HEK293 (cell line): ENCODE measurements around the gene DCP1B.

Experiments
- BCL11B ChIP-seq: fragments of 450-650 bp; formaldehyde crosslinking; IDR thresholded peaks from 2 replicates; pipeline ENCODE4 v1.5.1; 2016; ENCODE audit warnings: low read depth, missing biosample characterization, missing genetic modification characterization
- GLI2 ChIP-seq: fragments of 450-650 bp; formaldehyde crosslinking; IDR thresholded peaks from 2 replicates; pipeline ENCODE4; 2017; ENCODE audit warnings: missing biosample characterization, missing genetic modification characterization, low read depth, borderline replicate concordance
- GLIS1 ChIP-seq: fragments of 450-650 bp; formaldehyde crosslinking; IDR thresholded peaks from 2 replicates; pipeline ENCODE4 v1.5.1; 2016; ENCODE audit warnings: missing biosample characterization, missing genetic modification characterization
- HOXC10 ChIP-seq: sonication (generic); formaldehyde crosslinking; IDR thresholded peaks from 2 replicates; pipeline ENCODE4 v1.8.1; 2023; ENCODE audit warnings: mild to moderate bottlenecking, missing genetic modification reagents
- KLF8 ChIP-seq: fragments of 450-650 bp; formaldehyde crosslinking; IDR thresholded peaks from 2 replicates; pipeline ENCODE4 v1.5.1; 2016; ENCODE audit warnings: missing biosample characterization, missing genetic modification characterization
- MEIS1 ChIP-seq: sonication (generic); formaldehyde crosslinking; IDR thresholded peaks from 2 replicates; pipeline ENCODE4 v1.8.1; 2022; ENCODE audit warnings: missing genetic modification reagents, mild to moderate bottlenecking, borderline replicate concordance
- MYNN ChIP-seq: fragments of 450-650 bp; formaldehyde crosslinking; IDR thresholded peaks from 2 replicates; pipeline ENCODE4 v1.5.1; 2016; ENCODE audit warnings: missing biosample characterization, missing genetic modification characterization, borderline replicate concordance
- RBAK ChIP-seq: fragments of 450-650 bp; formaldehyde crosslinking; IDR thresholded peaks from 2 replicates; pipeline ENCODE4 v1.5.1; 2016; ENCODE audit warnings: missing biosample characterization, missing genetic modification characterization
- REPIN1 ChIP-seq: fragments of 450-650 bp; formaldehyde crosslinking; IDR thresholded peaks from 2 replicates; pipeline ENCODE4 v1.5.1; 2017; ENCODE audit warnings: missing biosample characterization, missing genetic modification characterization, low read depth
- TCF7L2 ChIP-seq: IDR thresholded peaks from 2 replicates; pipeline ENCODE4 v1.6.1; 2011; ENCODE audit warnings: low read depth, mild to moderate bottlenecking, inconsistent platforms, low read length, moderate library complexity, borderline replicate concordance
- ZBTB1 ChIP-seq: fragments of 450-650 bp; formaldehyde crosslinking; IDR thresholded peaks from 2 replicates; pipeline ENCODE4 v1.5.1; 2016; ENCODE audit warnings: missing biosample characterization, missing genetic modification characterization
- ZFP3 ChIP-seq: fragments of 450-650 bp; formaldehyde crosslinking; IDR thresholded peaks from 2 replicates; pipeline ENCODE4 v1.5.1; 2016; ENCODE audit warnings: low read depth, missing biosample characterization, missing genetic modification characterization
- ZNF112 ChIP-seq: fragments of 450-650 bp; formaldehyde crosslinking; IDR thresholded peaks from 2 replicates; pipeline ENCODE4 v1.5.0; 2017; ENCODE audit warnings: missing biosample characterization, missing genetic modification characterization
- ZNF133 ChIP-seq: fragments of 450-650 bp; formaldehyde crosslinking; IDR thresholded peaks from 2 replicates; pipeline ENCODE4 v1.5.1; 2016; ENCODE audit warnings: missing biosample characterization, missing genetic modification characterization
- ZNF157 ChIP-seq: fragments of 450-650 bp; formaldehyde crosslinking; IDR thresholded peaks from 2 replicates; pipeline ENCODE4 v1.5.1; 2016; ENCODE audit warnings: missing biosample characterization, missing genetic modification characterization
- ZNF169 ChIP-seq: fragments of 450-650 bp; formaldehyde crosslinking; IDR thresholded peaks from 2 replicates; pipeline ENCODE4 v1.5.1; 2016; ENCODE audit warnings: missing biosample characterization, missing genetic modification characterization
- ZNF211 ChIP-seq: fragments of 450-650 bp; formaldehyde crosslinking; IDR thresholded peaks from 2 replicates; pipeline ENCODE4 v1.5.1; 2016; ENCODE audit warnings: low read depth, missing biosample characterization, missing genetic modification characterization
- ZNF341 ChIP-seq: fragments of 450-650 bp; formaldehyde crosslinking; IDR thresholded peaks from 2 replicates; pipeline ENCODE4; 2016; ENCODE audit warnings: low read depth, missing biosample characterization, missing genetic modification characterization
- ZNF354C ChIP-seq: fragments of 450-650 bp; formaldehyde crosslinking; IDR thresholded peaks from 2 replicates; pipeline ENCODE4 v1.5.1; 2016; ENCODE audit warnings: missing biosample characterization, missing genetic modification characterization, low read depth, borderline replicate concordance
- ZNF366 ChIP-seq: fragments of 450-650 bp; formaldehyde crosslinking; conservative IDR thresholded peaks from 2 replicates; pipeline ENCODE4 v1.5.1; 2016; ENCODE audit warnings: missing biosample characterization, missing genetic modification characterization
- ZNF404 ChIP-seq: fragments of 450-650 bp; formaldehyde crosslinking; IDR thresholded peaks from 2 replicates; pipeline ENCODE4 v1.5.1; 2017; ENCODE audit warnings: missing biosample characterization, missing genetic modification characterization
- ZNF521 ChIP-seq: fragments of 450-650 bp; formaldehyde crosslinking; IDR thresholded peaks from 2 replicates; pipeline ENCODE4 v1.5.1; 2017; ENCODE audit warnings: missing biosample characterization, mild to moderate bottlenecking, missing genetic modification characterization
- ZNF529 ChIP-seq: fragments of 450-650 bp; formaldehyde crosslinking; IDR thresholded peaks from 2 replicates; pipeline ENCODE4 v1.5.1; 2017; ENCODE audit warnings: missing genetic modification characterization, missing biosample characterization; ENCODE audit not compliant: insufficient replicate concordance
- ZNF548 ChIP-seq: fragments of 450-650 bp; formaldehyde crosslinking; IDR thresholded peaks from 2 replicates; pipeline ENCODE4 v1.5.1; 2016; ENCODE audit warnings: missing biosample characterization, missing genetic modification characterization
- ZNF585B ChIP-seq: fragments of 450-650 bp; formaldehyde crosslinking; IDR thresholded peaks from 2 replicates; pipeline ENCODE4 v1.5.1; 2016; ENCODE audit warnings: missing biosample characterization, missing genetic modification characterization
- ZNF596 ChIP-seq: fragments of 450-650 bp; IDR thresholded peaks from 2 replicates; pipeline ENCODE4 v1.5.0; 2018; ENCODE audit warnings: missing biosample characterization, mild to moderate bottlenecking, missing genetic modification characterization, moderate library complexity
- ZNF626 ChIP-seq: fragments of 450-650 bp; sonication (Bioruptor Pico); formaldehyde crosslinking; IDR thresholded peaks from 2 replicates; pipeline ENCODE4 v1.5.1; 2018; ENCODE audit warnings: missing biosample characterization, missing genetic modification characterization, inconsistent platforms
- ZNF707 ChIP-seq: fragments of 450-650 bp; formaldehyde crosslinking; IDR thresholded peaks from 2 replicates; pipeline ENCODE4 v1.5.1; 2016; ENCODE audit warnings: missing biosample characterization, missing genetic modification characterization
- ZNF785 ChIP-seq: fragments of 450-650 bp; formaldehyde crosslinking; IDR thresholded peaks from 2 replicates; pipeline ENCODE4 v1.5.1; 2016; ENCODE audit warnings: missing biosample characterization, missing genetic modification characterization
- TF ChIP-seq, protein P1 (sequence below): fragments of 450-650 bp; IDR thresholded peaks from 2 replicates; pipeline ENCODE4 v1.5.1; 2018; ENCODE audit warnings: missing biosample characterization, missing genetic modification characterization
- TF ChIP-seq, protein P2 (sequence below): fragments of 450-650 bp; formaldehyde crosslinking; IDR thresholded peaks from 2 replicates; pipeline ENCODE4 v1.5.1; 2016; ENCODE audit warnings: missing biosample characterization, missing genetic modification characterization
- TF ChIP-seq, protein P3 (sequence below): fragments of 450-650 bp; formaldehyde crosslinking; IDR thresholded peaks from 2 replicates; pipeline ENCODE4 v1.5.1; 2016; ENCODE audit warnings: missing biosample characterization, missing genetic modification characterization, low read depth
- TF ChIP-seq, protein P4 (sequence below): fragments of 450-650 bp; formaldehyde crosslinking; IDR thresholded peaks from 2 replicates; pipeline ENCODE4 v1.5.0; 2017; ENCODE audit warnings: missing biosample characterization, missing genetic modification characterization, borderline replicate concordance
- TF ChIP-seq, protein P5 (sequence below): fragments of 450-650 bp; formaldehyde crosslinking; IDR thresholded peaks from 2 replicates; pipeline ENCODE4 v1.5.1; 2016; ENCODE audit warnings: missing biosample characterization, missing genetic modification characterization

DCP1B gene

DNA sequence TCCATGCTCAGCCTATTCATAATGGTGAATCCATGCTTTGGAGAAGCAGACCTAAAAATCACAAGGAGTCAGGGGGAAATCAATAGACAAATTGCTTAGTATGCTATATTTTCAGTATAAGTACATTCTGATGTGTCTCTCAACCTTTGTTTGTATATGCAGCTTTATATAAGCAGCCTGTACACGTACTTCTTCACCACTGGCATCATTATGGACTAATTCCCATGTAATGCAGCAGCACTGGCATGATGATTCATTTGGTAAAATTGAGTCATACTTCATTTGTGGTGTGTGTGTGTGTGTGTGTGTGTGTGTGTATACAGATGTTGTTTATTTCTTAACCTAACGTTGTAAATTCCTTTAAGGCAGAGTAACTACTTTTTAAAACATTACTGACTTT lies 10.9 kb downstream of the DCP1B start (continued):
- TF ChIP-seq BCL11B (tag by site-specific recombination) (no peak), MYNN (tag by site-specific recombination) (no peak), ZNF404 (no peak), ZNF211 (tag by site-specific recombination) (no peak), ZNF341 (tag by site-specific recombination) (no peak), ZNF133 (no peak), ZNF596 (tag by site-specific recombination) (no peak), TCF7L2 (no peak), ZFP3 (no peak), ZNF548 (no peak), REPIN1 (tag by site-specific recombination) (no peak), ZNF585B (tag by site-specific recombination) (no peak), GLI2 (tag by site-specific recombination) (no peak), ZNF354C (tag by site-specific recombination) (no peak), HOXC10 (CRISPR knock-in tag) (no peak), KLF8 (tag by site-specific recombination) (0 out of 2 replicates have a peak, but pooled peaks have one; percentile 28), ZNF366 (0 out of 2 replicates have a peak, but pooled peaks have one; percentile 36), ZNF169 (tag by site-specific recombination) (no peak), ZNF521 (tag by site-specific recombination) (no peak), MEIS1 (CRISPR knock-in tag) (no peak), ZNF626 (tag by site-specific recombination) (no peak), ZNF707 (tag by site-specific recombination) (no peak), ZNF785 (tag by site-specific recombination) (no peak), RBAK (peak; percentile 69; the same call in 1 of the 2 replicates), ZNF157 (no peak), ZBTB1 (tag by site-specific recombination) (no peak), GLIS1 (tag by site-specific recombination) (no peak), ZNF529 (tag by site-specific recombination) (no peak), ZNF112 (tag by site-specific recombination) (peak; percentile 66; the same call in 1 of the 2 replicates)
- TF ChIP-seq, protein P1, sequence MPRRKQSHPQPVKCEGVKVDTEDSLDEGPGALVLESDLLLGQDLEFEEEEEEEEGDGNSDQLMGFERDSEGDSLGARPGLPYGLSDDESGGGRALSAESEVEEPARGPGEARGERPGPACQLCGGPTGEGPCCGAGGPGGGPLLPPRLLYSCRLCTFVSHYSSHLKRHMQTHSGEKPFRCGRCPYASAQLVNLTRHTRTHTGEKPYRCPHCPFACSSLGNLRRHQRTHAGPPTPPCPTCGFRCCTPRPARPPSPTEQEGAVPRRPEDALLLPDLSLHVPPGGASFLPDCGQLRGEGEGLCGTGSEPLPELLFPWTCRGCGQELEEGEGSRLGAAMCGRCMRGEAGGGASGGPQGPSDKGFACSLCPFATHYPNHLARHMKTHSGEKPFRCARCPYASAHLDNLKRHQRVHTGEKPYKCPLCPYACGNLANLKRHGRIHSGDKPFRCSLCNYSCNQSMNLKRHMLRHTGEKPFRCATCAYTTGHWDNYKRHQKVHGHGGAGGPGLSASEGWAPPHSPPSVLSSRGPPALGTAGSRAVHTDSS (tag by site-specific recombination), result no peak
- TF ChIP-seq, protein P2, sequence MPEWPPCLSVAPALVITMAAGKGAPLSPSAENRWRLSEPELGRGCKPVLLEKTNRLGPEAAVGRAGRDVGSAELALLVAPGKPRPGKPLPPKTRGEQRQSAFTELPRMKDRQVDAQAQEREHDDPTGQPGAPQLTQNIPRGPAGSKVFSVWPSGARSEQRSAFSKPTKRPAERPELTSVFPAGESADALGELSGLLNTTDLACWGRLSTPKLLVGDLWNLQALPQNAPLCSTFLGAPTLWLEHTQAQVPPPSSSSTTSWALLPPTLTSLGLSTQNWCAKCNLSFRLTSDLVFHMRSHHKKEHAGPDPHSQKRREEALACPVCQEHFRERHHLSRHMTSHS, result no peak
- TF ChIP-seq, protein P3, sequence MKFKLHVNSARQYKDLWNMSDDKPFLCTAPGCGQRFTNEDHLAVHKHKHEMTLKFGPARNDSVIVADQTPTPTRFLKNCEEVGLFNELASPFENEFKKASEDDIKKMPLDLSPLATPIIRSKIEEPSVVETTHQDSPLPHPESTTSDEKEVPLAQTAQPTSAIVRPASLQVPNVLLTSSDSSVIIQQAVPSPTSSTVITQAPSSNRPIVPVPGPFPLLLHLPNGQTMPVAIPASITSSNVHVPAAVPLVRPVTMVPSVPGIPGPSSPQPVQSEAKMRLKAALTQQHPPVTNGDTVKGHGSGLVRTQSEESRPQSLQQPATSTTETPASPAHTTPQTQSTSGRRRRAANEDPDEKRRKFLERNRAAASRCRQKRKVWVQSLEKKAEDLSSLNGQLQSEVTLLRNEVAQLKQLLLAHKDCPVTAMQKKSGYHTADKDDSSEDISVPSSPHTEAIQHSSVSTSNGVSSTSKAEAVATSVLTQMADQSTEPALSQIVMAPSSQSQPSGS (tag by site-specific recombination), result no peak
- TF ChIP-seq, protein P4, sequence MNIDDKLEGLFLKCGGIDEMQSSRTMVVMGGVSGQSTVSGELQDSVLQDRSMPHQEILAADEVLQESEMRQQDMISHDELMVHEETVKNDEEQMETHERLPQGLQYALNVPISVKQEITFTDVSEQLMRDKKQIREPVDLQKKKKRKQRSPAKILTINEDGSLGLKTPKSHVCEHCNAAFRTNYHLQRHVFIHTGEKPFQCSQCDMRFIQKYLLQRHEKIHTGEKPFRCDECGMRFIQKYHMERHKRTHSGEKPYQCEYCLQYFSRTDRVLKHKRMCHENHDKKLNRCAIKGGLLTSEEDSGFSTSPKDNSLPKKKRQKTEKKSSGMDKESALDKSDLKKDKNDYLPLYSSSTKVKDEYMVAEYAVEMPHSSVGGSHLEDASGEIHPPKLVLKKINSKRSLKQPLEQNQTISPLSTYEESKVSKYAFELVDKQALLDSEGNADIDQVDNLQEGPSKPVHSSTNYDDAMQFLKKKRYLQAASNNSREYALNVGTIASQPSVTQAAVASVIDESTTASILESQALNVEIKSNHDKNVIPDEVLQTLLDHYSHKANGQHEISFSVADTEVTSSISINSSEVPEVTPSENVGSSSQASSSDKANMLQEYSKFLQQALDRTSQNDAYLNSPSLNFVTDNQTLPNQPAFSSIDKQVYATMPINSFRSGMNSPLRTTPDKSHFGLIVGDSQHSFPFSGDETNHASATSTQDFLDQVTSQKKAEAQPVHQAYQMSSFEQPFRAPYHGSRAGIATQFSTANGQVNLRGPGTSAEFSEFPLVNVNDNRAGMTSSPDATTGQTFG, result peak; percentile 86; the same call in 1 of the 2 replicates
- TF ChIP-seq, protein P5, sequence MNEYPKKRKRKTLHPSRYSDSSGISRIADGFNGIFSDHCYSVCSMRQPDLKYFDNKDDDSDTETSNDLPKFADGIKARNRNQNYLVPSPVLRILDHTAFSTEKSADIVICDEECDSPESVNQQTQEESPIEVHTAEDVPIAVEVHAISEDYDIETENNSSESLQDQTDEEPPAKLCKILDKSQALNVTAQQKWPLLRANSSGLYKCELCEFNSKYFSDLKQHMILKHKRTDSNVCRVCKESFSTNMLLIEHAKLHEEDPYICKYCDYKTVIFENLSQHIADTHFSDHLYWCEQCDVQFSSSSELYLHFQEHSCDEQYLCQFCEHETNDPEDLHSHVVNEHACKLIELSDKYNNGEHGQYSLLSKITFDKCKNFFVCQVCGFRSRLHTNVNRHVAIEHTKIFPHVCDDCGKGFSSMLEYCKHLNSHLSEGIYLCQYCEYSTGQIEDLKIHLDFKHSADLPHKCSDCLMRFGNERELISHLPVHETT (tag by site-specific recombination), result 0 out of 2 replicates have a peak, but pooled peaks have one; percentile 28
